AG04449 (cell line): ENCODE measurements around the gene ARF6.

Experiments
- CTCF ChIA-PET: fragments of 350-600 bp; formaldehyde crosslinking; extraction: SDS; loops from one replicate; lab custom pipeline; 2021; ENCODE audit warnings: antibody characterized with exemption; lab: Yijun Ruan, JAX
- POLR2A ChIA-PET: fragments of 400-600, 350-600 bp; formaldehyde crosslinking; extraction: SDS; loops from one replicate; lab custom pipeline; 2020; ENCODE audit warnings: antibody characterized with exemption, inconsistent platforms; lab: Yijun Ruan, JAX
- DNase-seq: peaks from one replicate; pipeline ENCODE4 v3.0.0-alpha.2; 2010; ENCODE audit warnings: low read depth, low spot score
- H3K4me3 ChIP-seq: 2 replicates; pipeline ENCODE4 v1.5.1; 2011; ENCODE audit warnings: low read depth, mild to moderate bottlenecking, control low read depth, low read length
- TF ChIP-seq, protein P1 (sequence below): IDR thresholded peaks from one replicate; pipeline ENCODE4 v1.5.1; 2011; ENCODE audit warnings: mild to moderate bottlenecking, moderate library complexity, low read length, control low read depth, inconsistent platforms; ENCODE audit not compliant: insufficient read depth; ENCODE audit errors: missing control alignments

ARF6 gene

DNA sequence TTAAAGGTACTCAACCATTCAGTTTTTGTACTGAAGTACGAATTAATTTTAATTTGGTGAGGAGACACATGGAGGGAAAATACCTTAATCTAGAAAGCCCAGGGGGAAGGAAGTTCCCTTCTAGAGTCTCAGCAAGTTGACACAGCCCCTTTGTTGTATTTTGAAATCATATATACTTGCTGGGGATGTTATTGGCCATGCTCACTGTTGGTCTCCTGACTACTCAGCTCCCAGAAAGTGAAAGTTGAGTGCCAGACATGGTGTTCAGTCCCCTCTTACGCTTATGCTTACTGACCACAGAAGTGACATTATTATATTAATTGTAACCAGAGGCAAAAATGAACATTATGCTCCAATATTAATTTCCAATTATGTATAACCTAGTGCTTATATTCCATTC lies 28.1 kb downstream of the ARF6 start:
- TF ChIP-seq, protein P1, sequence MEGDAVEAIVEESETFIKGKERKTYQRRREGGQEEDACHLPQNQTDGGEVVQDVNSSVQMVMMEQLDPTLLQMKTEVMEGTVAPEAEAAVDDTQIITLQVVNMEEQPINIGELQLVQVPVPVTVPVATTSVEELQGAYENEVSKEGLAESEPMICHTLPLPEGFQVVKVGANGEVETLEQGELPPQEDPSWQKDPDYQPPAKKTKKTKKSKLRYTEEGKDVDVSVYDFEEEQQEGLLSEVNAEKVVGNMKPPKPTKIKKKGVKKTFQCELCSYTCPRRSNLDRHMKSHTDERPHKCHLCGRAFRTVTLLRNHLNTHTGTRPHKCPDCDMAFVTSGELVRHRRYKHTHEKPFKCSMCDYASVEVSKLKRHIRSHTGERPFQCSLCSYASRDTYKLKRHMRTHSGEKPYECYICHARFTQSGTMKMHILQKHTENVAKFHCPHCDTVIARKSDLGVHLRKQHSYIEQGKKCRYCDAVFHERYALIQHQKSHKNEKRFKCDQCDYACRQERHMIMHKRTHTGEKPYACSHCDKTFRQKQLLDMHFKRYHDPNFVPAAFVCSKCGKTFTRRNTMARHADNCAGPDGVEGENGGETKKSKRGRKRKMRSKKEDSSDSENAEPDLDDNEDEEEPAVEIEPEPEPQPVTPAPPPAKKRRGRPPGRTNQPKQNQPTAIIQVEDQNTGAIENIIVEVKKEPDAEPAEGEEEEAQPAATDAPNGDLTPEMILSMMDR, result no peak
- DNase-seq, result no peak
- POLR2A ChIA-PET, result no interaction called here
- H3K4me3 ChIP-seq, result no peak overlapping the region
- CTCF ChIA-PET, result no interaction called here

DNA sequence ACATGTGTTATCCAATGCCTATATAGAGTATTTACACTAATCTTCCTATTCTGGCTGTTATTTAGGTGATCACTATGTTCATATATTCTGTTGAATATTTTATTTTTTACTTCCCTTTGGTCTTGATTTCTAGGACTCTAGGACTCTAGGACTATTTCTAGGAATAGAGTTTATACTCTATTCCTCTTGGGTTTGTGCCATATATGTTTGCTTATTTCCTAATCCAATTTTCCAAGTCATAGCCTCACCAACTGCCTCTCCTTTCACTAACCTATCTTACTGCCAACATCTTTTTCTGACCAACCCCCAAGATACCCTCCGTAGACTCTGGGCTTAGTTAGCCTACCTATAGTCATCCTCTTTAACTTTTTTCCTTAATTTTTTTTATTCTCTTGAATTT lies 28.5 kb downstream of the ARF6 start:
- TF ChIP-seq, protein P1, result no peak
- DNase-seq, result no peak
- POLR2A ChIA-PET, result no interaction called here
- no peak overlapping the region for H3K4me3 ChIP-seq
- CTCF ChIA-PET, result no interaction called here

DNA sequence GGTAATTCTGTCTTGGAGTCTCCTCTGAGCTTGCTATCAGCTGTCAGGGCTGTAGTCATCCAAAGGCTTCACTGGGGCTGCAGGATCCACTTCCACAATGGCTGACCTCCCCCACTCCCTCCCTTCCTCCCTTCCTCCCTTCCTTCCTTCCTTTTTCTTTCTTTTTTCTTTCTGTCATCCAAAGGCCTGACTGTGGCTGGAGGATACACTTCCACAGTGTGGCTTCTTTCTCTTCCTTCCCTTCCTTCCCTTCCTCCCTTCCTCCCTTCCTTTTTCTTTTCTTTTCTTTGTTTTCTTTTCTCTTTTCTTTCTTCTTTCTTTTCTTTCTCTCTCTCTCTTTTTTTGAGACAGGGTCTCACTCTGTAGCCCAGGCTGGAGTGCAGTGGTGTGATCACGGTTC lies 30.6 kb downstream of the ARF6 start:
- no peak for DNase-seq
- TF ChIP-seq, protein P1, result no peak
- ChIA-PET CTCF (interaction anchor here (0.8 to 1.2 kb wide), 2 partner anchors 10 to 11 kb away, joined by 3 to 4 read pairs; no protein-coding TSS in a partner anchor), POLR2A (no interaction called here)
- no peak overlapping the region for H3K4me3 ChIP-seq

DNA sequence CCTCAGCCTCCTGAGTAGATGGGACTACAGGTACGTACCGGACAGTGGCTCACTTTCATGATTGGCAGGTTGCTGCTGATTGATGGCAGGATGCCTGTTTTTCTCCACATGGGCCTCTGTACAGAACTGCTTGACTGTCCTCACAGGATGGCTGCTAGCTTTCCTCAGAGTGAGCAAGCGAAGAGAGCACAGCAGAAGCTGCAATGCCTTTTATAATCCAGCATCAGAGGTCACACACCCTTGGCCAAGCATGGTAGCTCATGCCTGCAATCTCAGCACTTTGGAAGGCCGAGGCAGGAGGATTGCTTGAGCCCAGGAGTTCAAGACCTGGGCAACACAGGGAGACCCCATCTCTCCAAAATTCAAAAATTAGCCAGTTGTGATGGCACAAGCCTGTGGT lies 31.0 kb downstream of the ARF6 start:
- ChIA-PET POLR2A (no interaction called here), CTCF (no interaction called here)
- TF ChIP-seq, protein P1, result no peak
- H3K4me3 ChIP-seq, result no peak overlapping the region
- no peak for DNase-seq

DNA sequence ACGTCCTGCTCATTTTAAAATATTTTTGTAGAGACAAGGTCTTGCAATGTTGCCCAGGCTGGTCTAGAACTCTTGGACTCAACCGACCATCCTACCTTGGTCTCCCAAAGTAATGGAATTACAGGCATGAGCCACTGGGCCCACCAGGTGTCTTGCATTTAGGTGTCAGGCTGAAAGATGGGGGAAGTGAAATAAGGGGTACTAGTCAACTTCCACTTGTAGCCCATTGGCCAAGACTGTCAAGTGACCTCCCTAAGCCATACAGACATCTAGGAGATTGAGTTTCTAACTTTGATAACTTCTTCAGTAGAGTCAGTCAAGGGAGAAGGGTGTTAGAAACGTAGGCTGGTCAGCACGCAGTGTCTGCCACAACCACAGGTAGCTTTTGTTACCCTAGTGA lies 32.0 kb downstream of the ARF6 start:
- no peak overlapping the region for H3K4me3 ChIP-seq
- ChIA-PET POLR2A (no interaction called here), CTCF (interaction anchor here (1.4 kb wide), 1 partner anchor 13 kb away, joined by 3 read pairs; no protein-coding TSS in a partner anchor)
- DNase-seq, result no peak
- TF ChIP-seq, protein P1, result no peak

DNA sequence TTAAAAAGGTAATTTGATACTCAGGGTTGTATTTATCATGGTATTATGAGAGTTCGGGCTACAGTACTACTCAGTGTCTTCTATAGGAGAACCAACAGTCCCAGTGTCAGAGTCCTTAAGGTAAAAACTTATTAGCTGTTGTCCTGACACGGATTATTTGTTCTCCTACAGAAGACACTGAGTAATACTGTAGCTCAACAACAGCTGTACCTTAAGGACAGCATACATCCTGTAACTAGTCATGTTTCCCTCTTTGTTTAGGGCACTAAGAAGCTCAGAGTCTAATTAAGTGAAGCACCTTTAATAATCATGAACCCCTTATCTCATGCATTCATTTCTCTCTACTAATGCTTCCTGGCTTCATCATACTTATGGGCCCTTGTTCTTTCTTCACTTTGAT lies 33.9 kb downstream of the ARF6 start:
- H3K4me3 ChIP-seq, result no peak overlapping the region
- ChIA-PET CTCF (interaction anchor here (0.9 to 1.2 kb wide), 2 partner anchors 10 to 14 kb away, joined by 3 to 4 read pairs; no protein-coding TSS in a partner anchor), POLR2A (no interaction called here)
- DNase-seq, result no peak
- TF ChIP-seq, protein P1, result no peak
